ENCODE results near the gene CDIP1.

GRCh38 chr16:4574919-4575705, 36.5 kb upstream of the CDIP1 start:
- no peak for TF ChIP-seq POLR2AphosphoS5 (IDR thresholded peaks at IDR 0.05)
- no peak for TF ChIP-seq CTCF (IDR thresholded peaks at IDR 0.05)

All from breast epithelium (tissue), 3 donors.